Measurements from ENCODE around the gene ANKRD13D.
A peak's percentile ranks its signal among the peaks of the same experiment; 100 is the strongest.

The ANKRD13D gene

GRCh38 chr11:67289651-67290479 is 762 bp downstream of the ANKRD13D start:
- Histone ChIP-seq H3K27ac (peak overlapping the region; percentile 77), H3K36me3 (peaks cover 59% of the 10 kb centered on the region), H3K4me3 (ENCODE audit: low read depth, low read length) (peak overlapping the region; percentile 50), H3K27me3 (ENCODE audit: insufficient read depth, low read depth, severe bottlenecking) (no peaks in the 10 kb centered on the region), H3K9me3 (ENCODE audit: severe bottlenecking) (no peaks in the 10 kb centered on the region)
- TF ChIP-seq CTCF (IDR thresholded peaks at IDR 0.05; ENCODE audit: low read depth, low read length), result no peak
- no peak for DNase-seq

- H3K27ac ChIP-seq, result peak overlapping the region; percentile 32
- H3K9me3 ChIP-seq (ENCODE audit: severe bottlenecking), result peaks cover under 1% of the 10 kb centered on the region
- peak; percentile 66 for DNase-seq
- no peaks in the 10 kb centered on the region for H3K27me3 ChIP-seq (ENCODE audit: insufficient read depth, low read depth, severe bottlenecking)
- no peak for TF ChIP-seq CTCF (IDR thresholded peaks at IDR 0.05; ENCODE audit: low read depth, low read length)
- no peak overlapping the region for H3K4me3 ChIP-seq (ENCODE audit: low read depth, low read length)
- peaks cover 52% of the 10 kb centered on the region for H3K36me3 ChIP-seq
Observed at GRCh38 chr11:67290801-67291200, 1.7 kb downstream of the ANKRD13D start.

- Histone ChIP-seq H3K27ac (no peak overlapping the region), H3K9me3 (ENCODE audit: severe bottlenecking) (peaks cover 5% of the 10 kb centered on the region), H3K36me3 (peaks cover 52% of the 10 kb centered on the region), H3K4me3 (ENCODE audit: low read depth, low read length) (no peak overlapping the region), H3K27me3 (ENCODE audit: insufficient read depth, low read depth, severe bottlenecking) (no peaks in the 10 kb centered on the region)
- TF ChIP-seq CTCF (IDR thresholded peaks at IDR 0.05; ENCODE audit: low read depth, low read length), result no peak
- no peak for DNase-seq
Observed at GRCh38 chr11:67291481-67292381, 2.6 kb downstream of the ANKRD13D start.

- Histone ChIP-seq H3K9me3 (ENCODE audit: severe bottlenecking) (peaks cover 5% of the 10 kb centered on the region), H3K36me3 (peaks cover 47% of the 10 kb centered on the region), H3K27ac (no peak overlapping the region), H3K27me3 (ENCODE audit: insufficient read depth, low read depth, severe bottlenecking) (no peaks in the 10 kb centered on the region), H3K4me3 (ENCODE audit: low read depth, low read length) (no peak overlapping the region)
- TF ChIP-seq CTCF (IDR thresholded peaks at IDR 0.05; ENCODE audit: low read depth, low read length), result no peak
- no peak for DNase-seq
Observed at GRCh38 chr11:67292671-67293070, 3.6 kb downstream of the ANKRD13D start.

- H3K36me3 ChIP-seq, result peaks cover 47% of the 10 kb centered on the region
- no peak overlapping the region for H3K27ac ChIP-seq
- H3K4me3 ChIP-seq (ENCODE audit: low read depth, low read length), result no peak overlapping the region
- no peak for DNase-seq
- H3K27me3 ChIP-seq (ENCODE audit: insufficient read depth, low read depth, severe bottlenecking), result no peaks in the 10 kb centered on the region
- peaks cover 5% of the 10 kb centered on the region for H3K9me3 ChIP-seq (ENCODE audit: severe bottlenecking)
- no peak for TF ChIP-seq CTCF (IDR thresholded peaks at IDR 0.05; ENCODE audit: low read depth, low read length)
Observed at GRCh38 chr11:67293090-67293489, 4.0 kb downstream of the ANKRD13D start.
